ENCODE data around the gene TTC1.
"Not testable (repeated sequence)": the region's sequence is repeated elsewhere in the genome, so short reads cannot be mapped to it uniquely, and the experiment has no call there.

The TTC1 gene

DNA sequence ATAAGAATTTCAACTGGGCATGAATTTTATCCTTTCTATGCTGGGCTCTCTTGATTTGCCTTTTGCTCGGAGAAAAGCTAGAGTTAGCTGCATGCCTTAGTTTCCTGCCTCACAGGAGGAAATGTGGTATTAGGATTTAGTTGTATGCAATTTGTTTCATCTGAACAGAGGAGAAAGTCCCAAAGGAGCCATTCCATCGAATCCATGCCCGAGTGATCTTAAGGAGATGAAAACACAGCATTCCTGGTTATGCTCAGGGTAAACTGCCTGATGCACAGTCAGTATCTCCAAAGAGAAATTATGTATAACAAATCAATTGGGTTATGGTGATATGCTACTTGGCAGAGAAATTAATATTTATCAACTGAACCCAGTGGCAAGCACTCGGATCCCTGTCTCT lies 51.1 kb downstream of the TTC1 start:
- peaks cover 57% of the 10 kb centered on the region for H3K36me3 ChIP-seq (ENCODE audit: insufficient read depth, insufficient read length, low read length)
- no peak overlapping the region for H3K4me3 ChIP-seq (ENCODE audit: insufficient read length, low read depth)
- H3K9me3 ChIP-seq (ENCODE audit: insufficient read depth, low read length): no peaks in the 10 kb centered on the region; the same call in 1 of the 2 replicates
- no peak for DNase-seq (ENCODE audit: low read depth, low spot score)
- TF ChIP-seq ZNF274 (IDR thresholded peaks at IDR 0.05; ENCODE audit: low read depth, low read length): no peak
- TF ChIP-seq YY1 (IDR thresholded peaks at IDR 0.05; ENCODE audit: insufficient read depth, insufficient read length): no peak
- TF ChIP-seq SUZ12 (IDR thresholded peaks at IDR 0.05; ENCODE audit: extremely low read depth, insufficient read depth, insufficient read length): no peak
- H3K9ac ChIP-seq (ENCODE audit: insufficient read length, low read depth): no peak overlapping the region
- no peaks in the 10 kb centered on the region for H3K27me3 ChIP-seq (ENCODE audit: insufficient read depth, insufficient read length)
- H3K4me1 ChIP-seq (ENCODE audit: insufficient read depth, insufficient read length): no peaks in the 10 kb centered on the region

DNA sequence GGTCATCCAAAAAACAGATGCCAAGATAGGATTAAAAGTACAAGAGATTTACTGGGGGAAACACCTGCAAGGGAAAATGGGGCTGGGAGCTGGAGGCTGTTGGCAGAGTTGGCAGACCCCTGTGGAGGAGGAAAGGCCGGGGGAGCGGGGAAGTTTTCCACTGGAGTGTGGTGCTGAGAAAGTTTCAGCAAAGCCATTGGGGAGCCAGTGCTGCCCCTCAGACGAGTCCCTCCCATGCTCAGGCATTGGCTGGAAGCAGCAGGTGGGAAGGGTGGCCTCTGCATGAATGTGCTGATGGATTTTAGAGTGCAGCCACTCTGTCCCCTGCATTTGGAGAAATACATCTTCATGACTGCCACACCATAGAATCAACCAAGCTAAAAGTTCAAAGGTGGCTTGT lies 52.8 kb downstream of the TTC1 start:
- no peak for TF ChIP-seq SUZ12 (IDR thresholded peaks at IDR 0.05; ENCODE audit: extremely low read depth, insufficient read depth, insufficient read length)
- TF ChIP-seq YY1 (IDR thresholded peaks at IDR 0.05; ENCODE audit: insufficient read depth, insufficient read length): no peak
- TF ChIP-seq ZNF274 (IDR thresholded peaks at IDR 0.05; ENCODE audit: low read depth, low read length): no peak
- H3K4me1 ChIP-seq (ENCODE audit: insufficient read depth, insufficient read length): no peaks in the 10 kb centered on the region
- H3K27me3 ChIP-seq (ENCODE audit: insufficient read depth, insufficient read length): no peaks in the 10 kb centered on the region
- H3K36me3 ChIP-seq (ENCODE audit: insufficient read depth, insufficient read length, low read length): peaks cover 49% of the 10 kb centered on the region
- H3K9me3 ChIP-seq (ENCODE audit: insufficient read depth, low read length): no peaks in the 10 kb centered on the region; the same call in 1 of the 2 replicates
- H3K9ac ChIP-seq (ENCODE audit: insufficient read length, low read depth): no peak overlapping the region
- DNase-seq (ENCODE audit: low read depth, low spot score): no peak
- no peak overlapping the region for H3K4me3 ChIP-seq (ENCODE audit: insufficient read length, low read depth)

DNA sequence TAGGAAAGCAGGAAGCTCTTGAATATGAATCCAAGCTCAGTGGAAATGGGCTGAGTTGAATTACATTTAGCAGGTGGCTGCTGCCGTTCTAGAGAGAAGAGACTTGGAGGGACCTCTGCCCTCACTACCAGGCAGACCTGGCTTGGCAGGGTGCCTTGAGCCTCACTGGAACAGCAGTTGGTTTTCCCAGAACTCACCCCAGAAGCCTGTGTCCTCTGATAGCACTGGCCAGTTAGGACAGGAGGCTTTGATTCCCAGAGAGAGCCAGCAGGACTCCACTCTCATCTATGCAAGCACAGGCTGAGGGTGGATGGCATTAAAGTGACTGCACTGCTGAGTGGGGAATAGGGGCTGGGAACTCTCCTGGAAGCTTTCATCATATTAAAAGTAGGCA lies 55.5 kb downstream of the TTC1 start:
- H3K36me3 ChIP-seq (ENCODE audit: insufficient read depth, insufficient read length, low read length): peaks cover 38% of the 10 kb centered on the region

DNA sequence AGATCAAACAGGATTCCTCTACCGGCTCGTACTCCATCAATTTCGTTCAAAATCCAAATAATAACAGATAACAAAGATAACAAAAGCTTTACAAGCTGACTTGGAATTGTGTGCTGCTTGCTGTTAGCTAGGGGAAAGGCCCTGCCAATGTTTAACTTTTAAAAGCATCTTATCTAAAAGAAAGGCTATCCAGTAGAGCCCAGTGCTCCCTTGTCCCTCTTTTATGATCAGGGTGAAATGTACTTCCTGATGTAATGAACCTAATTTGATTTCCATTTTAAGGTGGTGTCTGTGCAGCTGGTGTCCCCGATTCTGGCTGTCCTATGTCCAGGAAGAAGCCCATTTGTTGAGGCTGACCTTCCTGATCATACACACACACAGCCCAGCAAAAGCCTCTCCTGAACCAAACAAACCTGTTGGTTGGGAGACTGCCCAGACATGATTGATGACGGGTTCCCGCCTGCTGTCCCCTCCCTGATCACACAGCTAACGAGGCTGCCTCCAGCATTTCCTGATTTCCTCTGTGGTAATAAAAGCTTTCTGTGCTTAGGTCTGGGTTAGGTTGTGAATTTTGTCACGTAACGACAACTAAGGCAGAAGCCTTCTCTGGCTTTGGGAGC lies 56.2 kb downstream of the TTC1 start:
- TF ChIP-seq SUZ12 (IDR thresholded peaks at IDR 0.05; ENCODE audit: extremely low read depth, insufficient read depth, insufficient read length) (no peak), YY1 (IDR thresholded peaks at IDR 0.05; ENCODE audit: insufficient read depth, insufficient read length) (no peak), ZNF274 (IDR thresholded peaks at IDR 0.05; ENCODE audit: low read depth, low read length) (no peak)
- Histone ChIP-seq H3K36me3 (ENCODE audit: insufficient read depth, insufficient read length, low read length) (peaks cover 34% of the 10 kb centered on the region), H3K4me3 (ENCODE audit: insufficient read length, low read depth) (no peak overlapping the region), H3K27me3 (ENCODE audit: insufficient read depth, insufficient read length) (no peaks in the 10 kb centered on the region), H3K9ac (ENCODE audit: insufficient read length, low read depth) (no peak overlapping the region), H3K9me3 (ENCODE audit: insufficient read depth, low read length) (no peaks in the 10 kb centered on the region), H3K4me1 (ENCODE audit: insufficient read depth, insufficient read length) (no peaks in the 10 kb centered on the region)
- no peak for DNase-seq (ENCODE audit: low read depth, low spot score)

More for the DNA sequence above, 55.5 kb downstream of the TTC1 start:
- H3K4me1 ChIP-seq (ENCODE audit: insufficient read depth, insufficient read length): no peaks in the 10 kb centered on the region
- no peak for DNase-seq (ENCODE audit: low read depth, low spot score)
- H3K9me3 ChIP-seq (ENCODE audit: insufficient read depth, low read length): no peaks in the 10 kb centered on the region
- no peak overlapping the region for H3K9ac ChIP-seq (ENCODE audit: insufficient read length, low read depth)
- H3K4me3 ChIP-seq (ENCODE audit: insufficient read length, low read depth): no peak overlapping the region
- H3K27me3 ChIP-seq (ENCODE audit: insufficient read depth, insufficient read length): no peaks in the 10 kb centered on the region
- no peak for TF ChIP-seq SUZ12 (IDR thresholded peaks at IDR 0.05; ENCODE audit: extremely low read depth, insufficient read depth, insufficient read length)
- TF ChIP-seq YY1 (IDR thresholded peaks at IDR 0.05; ENCODE audit: insufficient read depth, insufficient read length): no peak
- TF ChIP-seq ZNF274 (IDR thresholded peaks at IDR 0.05; ENCODE audit: low read depth, low read length): no peak

DNA sequence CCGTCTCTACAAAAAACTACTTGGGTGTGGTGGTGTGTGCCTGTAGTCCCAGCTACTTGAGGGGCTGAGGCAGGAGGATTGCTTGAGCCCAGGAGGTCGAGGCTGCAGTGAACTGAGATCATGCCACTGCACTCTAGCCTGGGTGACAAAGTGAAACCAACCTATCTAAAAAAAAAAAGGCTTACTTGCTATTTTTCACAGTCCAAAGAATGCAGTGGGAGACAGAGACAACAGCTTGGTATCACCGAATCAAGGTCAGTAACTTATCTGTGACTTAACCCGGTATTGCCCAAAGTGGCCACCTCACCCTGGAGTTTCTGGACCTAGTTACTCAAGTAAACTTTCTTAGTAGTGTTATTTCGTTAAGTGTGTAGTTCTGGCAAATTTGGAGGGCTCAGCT lies 60.2 kb downstream of the TTC1 start:
- H3K36me3 ChIP-seq (ENCODE audit: insufficient read depth, insufficient read length, low read length): peaks cover 16% of the 10 kb centered on the region
- H3K4me3 ChIP-seq (ENCODE audit: insufficient read length, low read depth); H3K27me3 ChIP-seq (ENCODE audit: insufficient read depth, insufficient read length); DNase-seq (ENCODE audit: low read depth, low spot score); H3K9ac ChIP-seq (ENCODE audit: insufficient read length, low read depth); H3K4me1 ChIP-seq (ENCODE audit: insufficient read depth, insufficient read length); H3K9me3 ChIP-seq (ENCODE audit: insufficient read depth, low read length): not testable (repeated sequence)

DNA sequence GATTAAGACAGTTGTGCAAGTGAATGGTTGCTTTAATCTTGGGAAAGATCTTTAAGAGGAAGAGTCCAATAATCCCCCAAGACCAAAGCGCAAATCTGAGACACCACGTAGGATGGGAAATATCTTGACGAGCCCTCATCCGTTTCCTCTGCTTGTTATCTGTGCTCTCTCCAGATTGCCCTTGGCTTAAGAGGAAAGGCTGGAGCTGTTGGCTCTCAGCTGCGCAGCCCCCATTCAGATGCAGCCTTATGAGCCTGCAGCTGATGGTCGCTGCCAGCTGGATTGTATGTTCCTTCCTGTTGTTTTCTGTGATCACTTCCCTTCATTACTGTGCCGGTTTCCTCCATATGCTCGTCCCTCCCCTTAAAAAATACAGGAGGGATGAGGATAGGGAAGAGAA lies 62.6 kb downstream of the TTC1 start:
- Histone ChIP-seq H3K4me3 (ENCODE audit: insufficient read length, low read depth) (no peak overlapping the region), H3K36me3 (ENCODE audit: insufficient read depth, insufficient read length, low read length) (peaks cover 4% of the 10 kb centered on the region), H3K9ac (ENCODE audit: insufficient read length, low read depth) (no peak overlapping the region), H3K4me1 (ENCODE audit: insufficient read depth, insufficient read length) (peaks cover 2% of the 10 kb centered on the region), H3K27me3 (ENCODE audit: insufficient read depth, insufficient read length) (no peaks in the 10 kb centered on the region), H3K9me3 (ENCODE audit: insufficient read depth, low read length) (no peaks in the 10 kb centered on the region)
- no peak for DNase-seq (ENCODE audit: low read depth, low spot score)
- no peak for TF ChIP-seq SUZ12 (IDR thresholded peaks at IDR 0.05; ENCODE audit: extremely low read depth, insufficient read depth, insufficient read length)
- no peak for TF ChIP-seq ZNF274 (IDR thresholded peaks at IDR 0.05; ENCODE audit: low read depth, low read length)
- no peak for TF ChIP-seq YY1 (IDR thresholded peaks at IDR 0.05; ENCODE audit: insufficient read depth, insufficient read length)

DNA sequence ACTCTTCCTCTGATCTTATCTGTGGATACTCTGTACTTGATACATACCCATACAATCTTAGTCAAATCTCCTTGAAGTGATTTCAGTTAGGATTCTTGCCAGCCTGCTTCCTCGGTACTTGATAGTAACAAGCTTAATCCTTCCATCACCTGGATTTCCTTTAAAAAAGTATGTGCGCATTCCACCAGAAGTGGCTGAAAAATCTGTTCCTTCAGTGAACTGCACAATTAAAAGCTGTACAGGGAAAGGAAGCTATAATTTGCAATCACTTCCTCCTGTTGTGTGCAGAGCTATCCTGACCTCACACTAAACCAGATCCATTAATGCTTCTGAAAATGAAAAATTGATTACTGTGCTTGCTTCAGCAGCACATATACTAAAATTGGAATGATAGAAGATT lies 63.0 kb downstream of the TTC1 start:
- Histone ChIP-seq H3K4me3 (ENCODE audit: insufficient read length, low read depth) (no peak overlapping the region), H3K36me3 (ENCODE audit: insufficient read depth, insufficient read length, low read length) (peaks cover 4% of the 10 kb centered on the region), H3K4me1 (ENCODE audit: insufficient read depth, insufficient read length) (peaks cover 2% of the 10 kb centered on the region), H3K9me3 (ENCODE audit: insufficient read depth, low read length) (no peaks in the 10 kb centered on the region), H3K9ac (ENCODE audit: insufficient read length, low read depth) (no peak overlapping the region), H3K27me3 (ENCODE audit: insufficient read depth, insufficient read length) (no peaks in the 10 kb centered on the region)
- TF ChIP-seq SUZ12 (IDR thresholded peaks at IDR 0.05; ENCODE audit: extremely low read depth, insufficient read depth, insufficient read length): no peak
- no peak for TF ChIP-seq ZNF274 (IDR thresholded peaks at IDR 0.05; ENCODE audit: low read depth, low read length)
- TF ChIP-seq YY1 (IDR thresholded peaks at IDR 0.05; ENCODE audit: insufficient read depth, insufficient read length): no peak
- DNase-seq (ENCODE audit: low read depth, low spot score): no peak

All from NT2/D1 (cell line).